Measurements from ENCODE around the gene UPK3BL1.
"Not testable (repeated sequence)": the region's sequence is repeated elsewhere in the genome, so short reads cannot be mapped to it uniquely, and the experiment has no call there.

The UPK3BL1 gene

DNA sequence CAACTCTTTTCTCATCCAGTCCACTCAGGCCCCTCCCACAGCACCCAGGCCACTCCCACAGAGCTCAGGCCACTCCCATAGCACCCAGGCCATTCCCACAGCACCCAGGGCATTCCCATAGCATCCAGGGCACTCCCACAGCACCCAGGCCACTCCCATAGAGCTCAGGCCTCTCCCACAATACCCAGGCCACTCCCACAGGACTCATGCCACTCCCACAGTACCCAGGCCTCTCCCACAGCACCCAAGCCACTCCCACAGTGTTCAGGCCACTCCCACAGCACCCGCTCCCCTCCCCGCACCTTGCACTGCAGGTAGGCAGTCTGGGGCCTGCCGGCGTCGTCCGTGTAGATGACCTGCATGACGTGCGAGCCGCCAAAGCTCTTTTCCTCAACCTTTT is 52.7 kb downstream of the UPK3BL1 start:
- not testable (repeated sequence) for DNase-seq (ENCODE audit: low read depth in 4 of 4, low spot score in 1 of 4)
